HEK293 (cell line): ENCODE measurements around the gene C16orf46.

ENCODE experiments used
- CTCF ChIP-seq: fragments of 450-650 bp; formaldehyde crosslinking; IDR thresholded peaks from 2 replicates; pipeline ENCODE4 v1.5.1; 2016; ENCODE audit warnings: missing biosample characterization, missing genetic modification characterization
- GLIS2 ChIP-seq: fragments of 450-650 bp; formaldehyde crosslinking; IDR thresholded peaks from 2 replicates; pipeline ENCODE4 v1.5.1; 2016; ENCODE audit warnings: missing biosample characterization, missing genetic modification characterization
- HOXA7 ChIP-seq: sonication (generic); formaldehyde crosslinking; IDR thresholded peaks from 2 replicates; pipeline ENCODE4 v1.8.1; 2022; ENCODE audit warnings: missing genetic modification reagents, borderline replicate concordance
- MZF1 ChIP-seq: fragments of 450-650 bp; formaldehyde crosslinking; IDR thresholded peaks from 2 replicates; pipeline ENCODE4 v1.5.1; 2017; ENCODE audit warnings: missing biosample characterization, missing genetic modification characterization, borderline replicate concordance
- REST ChIP-seq: fragments of 450-650 bp; formaldehyde crosslinking; IDR thresholded peaks from 2 replicates; pipeline ENCODE4 v1.5.1; 2016; ENCODE audit warnings: missing biosample characterization, missing genetic modification characterization
- SCRT2 ChIP-seq: fragments of 450-650 bp; formaldehyde crosslinking; IDR thresholded peaks from 2 replicates; pipeline ENCODE4 v1.5.1; 2016; ENCODE audit warnings: missing biosample characterization, missing genetic modification characterization
- YY1 ChIP-seq: fragments of 450-650 bp; formaldehyde crosslinking; IDR thresholded peaks from 2 replicates; pipeline ENCODE4 v1.5.1; 2018; ENCODE audit warnings: missing biosample characterization, missing genetic modification characterization
- ZNF121 ChIP-seq: fragments of 450-650 bp; formaldehyde crosslinking; IDR thresholded peaks from 2 replicates; pipeline ENCODE4 v1.5.1; 2016; ENCODE audit warnings: missing biosample characterization, missing genetic modification characterization
- ZNF174 ChIP-seq: fragments of 450-650 bp; formaldehyde crosslinking; IDR thresholded peaks from 2 replicates; pipeline ENCODE4 v1.5.0; 2017; ENCODE audit warnings: missing biosample characterization, mild to moderate bottlenecking, missing genetic modification characterization
- ZNF274 ChIP-seq, 2 experiments: fragments of 200-500 bp in 1 of 2; fragments of 450-650 bp in 1 of 2; sonication (Bioruptor generic) in 1 of 2; formaldehyde crosslinking in 1 of 2; IDR thresholded peaks; 2 replicates each; pipeline versions ENCODE4 v1.5.1 to v1.6.1; 2014 to 2016; ENCODE audit warnings: borderline replicate concordance in 1 of 2, inconsistent platforms in 1 of 2, low read length in 1 of 2, missing biosample characterization in 1 of 2, missing genetic modification characterization in 1 of 2
- ZNF280D ChIP-seq: fragments of 450-650 bp; formaldehyde crosslinking; IDR thresholded peaks from 2 replicates; pipeline ENCODE4 v1.5.1; 2016; ENCODE audit warnings: missing biosample characterization, missing genetic modification characterization
- ZNF585B ChIP-seq: fragments of 450-650 bp; formaldehyde crosslinking; IDR thresholded peaks from 2 replicates; pipeline ENCODE4 v1.5.1; 2016; ENCODE audit warnings: missing biosample characterization, missing genetic modification characterization
- ZNF776 ChIP-seq: fragments of 450-650 bp; formaldehyde crosslinking; IDR thresholded peaks from 2 replicates; pipeline ENCODE4 v1.5.0; 2017; ENCODE audit warnings: missing biosample characterization, missing genetic modification characterization, borderline replicate concordance
- ZNF791 ChIP-seq: fragments of 450-650 bp; formaldehyde crosslinking; IDR thresholded peaks from 2 replicates; pipeline ENCODE4 v1.5.1; 2016; ENCODE audit warnings: missing biosample characterization, missing genetic modification characterization

- TF ChIP-seq ZNF121 (tag by site-specific recombination) (no peak), CTCF (tag by site-specific recombination) (no peak), YY1 (tag by site-specific recombination) (no peak), ZNF776 (no peak), ZNF791 (no peak), ZNF274 (IDR thresholded peaks at IDR 0.05; ENCODE audit: low read length) (no peak), ZNF274 (tag by site-specific recombination; IDR thresholded peaks at IDR 0.05; ENCODE audit: borderline replicate concordance) (no peak), MZF1 (tag by site-specific recombination) (no peak), ZNF174 (tag by site-specific recombination) (no peak), REST (tag by site-specific recombination) (no peak), GLIS2 (tag by site-specific recombination) (no peak), HOXA7 (no peak), ZNF280D (tag by site-specific recombination) (no peak), ZNF585B (tag by site-specific recombination) (no peak), SCRT2 (no peak)
Observed at GRCh38 chr16:81042821-81043220, 34.2 kb downstream of the C16orf46 start.
